Measurements from ENCODE around the gene ALG12. TPM values are rescaled to one million over a fixed set of nuclear protein-coding genes. Genes with fewer than 3 reads are reported as not detected.

The ALG12 gene
- total and polyA plus RNA-seq, 2 of the 8 experiments (the other 6 are each of a cell fraction or from before 2014, with no cell fraction given), result 13.4 to 22.5 TPM

- H2BK120ac ChIP-seq (replicated peaks; ENCODE audit: low read depth, low read length), result no peak overlapping the region
- no peak overlapping the region for H3K56ac ChIP-seq (replicated peaks; ENCODE audit: insufficient read length, low read depth, low read length)
- no peaks in the 10 kb centered on the region for H3K23me2 ChIP-seq (ENCODE audit: low read depth, low read length)
- H2BK20ac ChIP-seq (ENCODE audit: low read length), result no peak overlapping the region
- no peak overlapping the region for H2AFZ ChIP-seq (ENCODE audit: low read length)
- no peak overlapping the region for H2BK15ac ChIP-seq (ENCODE audit: low read length)
- H3K36me3 ChIP-seq (ENCODE audit: control insufficient read depth in 2 of 4, insufficient read depth in 4 of 4, low read length in 3 of 4), result peaks cover 3 to 35% (median 18%) of the 10 kb centered on the region in 4 experiments; a peak in 7 of 8 replicates
- no peaks in the 10 kb centered on the region for H3K4me1 ChIP-seq (replicated peaks in 1 of 4; ENCODE audit: control insufficient read depth in 3 of 4, insufficient read depth in 4 of 4, low read length in 3 of 4)
- H3K23ac ChIP-seq (ENCODE audit: insufficient read length), result no peak overlapping the region
- H3K79me1 ChIP-seq (ENCODE audit: low read depth, low read length), result peaks cover 12% of the 10 kb centered on the region
- H3K4ac ChIP-seq (replicated peaks; ENCODE audit: insufficient read length, low read depth, low read length), result no peak overlapping the region
- no peak overlapping the region for H4K91ac ChIP-seq (replicated peaks; ENCODE audit: insufficient read length, low read length)
- TF ChIP-seq ATF3 (IDR thresholded peaks at IDR 0.05; ENCODE audit: insufficient read depth, low read depth, low read length) (no peak), SP2 (IDR thresholded peaks at IDR 0.05; ENCODE audit: low read length) (no peak), EGR1 (IDR thresholded peaks at IDR 0.05; ENCODE audit: borderline replicate concordance, low read depth, low read length) (no peak), CTBP2 (IDR thresholded peaks at IDR 0.05; ENCODE audit: borderline replicate concordance, insufficient read depth, insufficient read length, low read length) (no peak), RBBP5 (IDR thresholded peaks at IDR 0.05; ENCODE audit: borderline replicate concordance, low read depth, low read length) (no peak)
- TF ChIP-seq, protein P1, sequence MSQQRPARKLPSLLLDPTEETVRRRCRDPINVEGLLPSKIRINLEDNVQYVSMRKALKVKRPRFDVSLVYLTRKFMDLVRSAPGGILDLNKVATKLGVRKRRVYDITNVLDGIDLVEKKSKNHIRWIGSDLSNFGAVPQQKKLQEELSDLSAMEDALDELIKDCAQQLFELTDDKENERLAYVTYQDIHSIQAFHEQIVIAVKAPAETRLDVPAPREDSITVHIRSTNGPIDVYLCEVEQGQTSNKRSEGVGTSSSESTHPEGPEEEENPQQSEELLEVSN (IDR thresholded peaks at IDR 0.05), result no peak
- H2AK5ac ChIP-seq (ENCODE audit: low read depth, low read length), result no peak overlapping the region
- H4K20me1 ChIP-seq (replicated peaks in 1 of 2; ENCODE audit: control insufficient read depth in 1 of 2, insufficient read depth in 2 of 2, low read length in 2 of 2), result peaks cover 0 to 12% of the 10 kb centered on the region in 2 experiments
- H2BK12ac ChIP-seq (ENCODE audit: low read depth, low read length), result no peak overlapping the region
- no peak overlapping the region for H3K18ac ChIP-seq (ENCODE audit: extremely low read depth, low read length)
- no peak for FAIRE-seq
- H4K8ac ChIP-seq (ENCODE audit: extremely low read depth, insufficient read depth, low read length), result no peak overlapping the region
- H2BK5ac ChIP-seq (ENCODE audit: low read depth, low read length), result no peak overlapping the region
- no peak overlapping the region for H3K4me2 ChIP-seq (ENCODE audit: insufficient read depth in 1 of 2, low read depth in 2 of 2, low read length in 2 of 2)
- no peak overlapping the region for H3K27ac ChIP-seq (ENCODE audit: low read depth, low read length)
- no peaks in the 10 kb centered on the region for H3K27me3 ChIP-seq (replicated peaks in 1 of 4; ENCODE audit: control insufficient read depth in 3 of 4, extremely low read depth in 1 of 4, insufficient read depth in 3 of 4, low read length in 3 of 4)
- ChIA-PET CTCF (ENCODE audit: partially characterized antibody) (interaction anchor here (2.0 kb wide), 1 partner anchor 8 kb away, joined by 6 read pairs; no protein-coding TSS in a partner anchor), POLR2A (ENCODE audit: partially characterized antibody) (no interaction called here)
- no peak overlapping the region for H3K14ac ChIP-seq (ENCODE audit: insufficient read length)
- H3K79me2 ChIP-seq (ENCODE audit: control insufficient read depth in 1 of 2, insufficient read depth in 2 of 2, low read length in 2 of 2), result peaks cover 0 to 28% of the 10 kb centered on the region in 2 experiments; a peak in 3 of 4 replicates
- H3K9ac ChIP-seq (replicated peaks in 1 of 4; ENCODE audit: extremely low read depth in 1 of 4, low read depth in 3 of 4, low read length in 3 of 4), result no peak overlapping the region
- WGBS, 2 experiments (ENCODE audit: extremely low coverage in 1 of 2, insufficient coverage in 1 of 2, insufficient read length in 1 of 2, insufficient replicate concordance in 2 of 2, low coverage in 1 of 2, low lambda C conversion rate in 2 of 2, missing lambda C conversion rate in 1 of 2), result 96% methylated on average over 35 of the region's 35 CpGs; no CpG with 5 or more reads in 1 of the 2 experiments
- H4K5ac ChIP-seq (ENCODE audit: insufficient read length, low read depth, low read length), result no peak overlapping the region
- DNase-seq (ENCODE audit: low read depth in 1 of 2, low spot score in 2 of 2), result no peak
- no peak overlapping the region for H3K4me3 ChIP-seq (ENCODE audit: extremely low read depth in 1 of 4, insufficient read depth in 2 of 4, low read depth in 3 of 4, low read length in 4 of 4)
- peaks cover 0 to 4% of the 10 kb centered on the region in 2 experiments; a peak in 2 of 4 replicates for H3K9me3 ChIP-seq (ENCODE audit: insufficient read depth in 2 of 2, low read depth in 1 of 2, low read length in 1 of 2)
Observed at GRCh38 chr22:49885881-49886280, 32.4 kb downstream of the ALG12 start.

Data from H1 (cell line).